Adrenal gland (tissue), 12 donors: ENCODE data around the gene OR12D2. TPM values are rescaled to one million over a fixed set of nuclear protein-coding genes. Genes with fewer than 3 reads are reported as not detected.

Experiments
- DNase-seq, 7 donors: peaks; one replicate each; pipeline ENCODE4 v3.0.0-alpha.2; 2019 to 2020
- H3K27ac ChIP-seq, 5 donors: fragments of 200-600 bp; sonication (generic) in 4 of 5; 1 replicate in 3 of 5; 2 replicates in 2 of 5; pipeline versions ENCODE4 v1.5.1 to v1.8.0; 2016 to 2020; ENCODE audit warnings: mild to moderate bottlenecking in 1 of 5
- H3K27me3 ChIP-seq: fragments of 200-600 bp; 2 replicates; pipeline ENCODE4 v1.8.0; 2021
- H3K36me3 ChIP-seq, 2 donors: fragments of 200-600 bp; replicated peaks in 1 of 2; 1 replicate in 1 of 2; 2 replicates in 1 of 2; pipeline versions ENCODE4 v1.5.1 to v1.8.0; 2018 to 2022
- H3K4me1 ChIP-seq, 2 donors: fragments of 200-600 bp; replicated peaks in 1 of 2; 1 replicate in 1 of 2; 2 replicates in 1 of 2; pipeline versions ENCODE4 v1.5.1 to v1.8.0; 2018 to 2021
- H3K4me3 ChIP-seq, 4 donors: fragments of 200-600 bp; sonication (generic) in 3 of 4; one replicate each; pipeline ENCODE4 v1.5.1; 2016 to 2018
- H3K9me3 ChIP-seq, 3 donors: fragments of 200-600 bp; sonication (generic) in 1 of 3; replicated peaks in 1 of 3; 1 replicate in 2 of 3; 2 replicates in 1 of 3; pipeline versions ENCODE4 v1.5.1 to v1.8.0; 2016 to 2021
- POLR2A ChIP-seq, 2 donors: fragments of 450-650 bp; IDR thresholded peaks; one replicate each; pipeline ENCODE4 v1.6.1; 2017; ENCODE audit warnings: antibody characterized with exemption in 2 of 2, mild to moderate bottlenecking in 2 of 2, moderate library complexity in 1 of 2
- WGBS, 4 donors: extraction: QIAGEN DNeasy Blood & Tissue Kit in 2 of 4; methylation state at CpG; one replicate each; pipeline versions ENCODE4 v1.1.5 to v1.1.7; 2013 to 2017; 5-methylcytosine and 5-hydroxymethylcytosine counted together
- intact Hi-C, 2 donors: fragments of 100-400 bp; cut with DNase I; formaldehyde crosslinking; loops; one replicate each; pipeline versions ENCODE4 v1.14.1 to v1.15.0; 2022 to 2023
- polyA plus RNA-seq, 3 donors: library from polyadenylated mRNA; stranded (reverse); fragments of 200-250 nt in 2 of 3; fragments of 350-450 nt in 1 of 3; fragmentation: Illumina TruSeq in 1 of 3; extraction: RNeasy Lipid Tissue Mini Kit (QIAGEN cat#74804) in 1 of 3; gene quantifications; one replicate each; pipeline ENCODE4 v1.2.3, GENCODE V29; 2013 to 2014
- total RNA-seq, 9 donors: library from RNA; depleted of rRNA in 4 of 9; stranded (reverse); fragments of >200 nt in 4 of 9; fragments of 120-200 nt in 1 of 9; fragmentation: NEBNext Ultra II Directional in 1 of 9; extraction: Animal tissue kit (Norgen Biotek cat#: 25700) in 1 of 9; gene quantifications; one replicate each; pipeline versions ENCODE4 v1.1.0 to v1.2.4, GENCODE V29; 2013 to 2023
- TF ChIP-seq, protein P1 (sequence below), 6 experiments: fragments of 450-650 bp in 4 of 6; fragments of 200-600 bp in 2 of 6; sonication (generic) in 1 of 6; IDR thresholded peaks; 1 replicate in 5 of 6; 2 replicates in 1 of 6; pipeline versions ENCODE4 v1.5.1 to v1.8.0; 2016 to 2021; ENCODE audit warnings: antibody characterized with exemption in 6 of 6, mild to moderate bottlenecking in 2 of 6, moderate library complexity in 1 of 6
- donor health status: healthy with polysubstance abuse.
- donor health status: Bipolar disorder and iron deficiency.
- donor health status: DM: yes; HTN: yes; CAD: no.
- donor health status: DM: no; HTN: no; CAD: no.
- donor health status: DM: no; HTN: no; CAD: no.
- donor health status: DM: yes; HTN: yes; CAD: no.

The OR12D2 gene
- total and polyA plus RNA-seq, 12 donors, result not detected

DNA sequence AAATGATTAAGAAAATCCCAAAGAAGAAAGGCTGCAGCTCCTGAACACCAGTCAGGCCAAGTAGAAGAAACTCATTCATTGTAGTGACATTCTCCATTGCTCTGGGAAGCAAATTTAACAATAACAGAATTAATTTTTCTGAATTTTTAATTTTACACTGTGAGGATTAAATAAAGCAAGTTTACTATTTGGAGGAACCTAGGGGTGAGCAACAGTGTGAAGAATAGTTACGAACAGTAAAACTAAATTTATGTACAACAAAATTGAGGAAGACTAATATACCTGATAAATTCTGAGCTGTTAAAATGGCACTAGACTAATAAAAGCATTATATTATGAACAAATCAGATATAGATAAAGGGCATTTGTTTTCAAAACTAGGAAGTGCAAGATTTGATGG, 20.2 kb upstream of the OR12D2 start, which contains the start of gene OR12D3:
TSS of gene OR12D3 (minus strand) at position 101 of the 400 bp plus-strand sequence. CDS start at position 97, 4 bp downstream.
- Histone ChIP-seq H3K4me3 (no peak within 1 kb of the TSS), H3K36me3 (no peaks in the 10 kb centered on the region), H3K9me3 (no peaks in the 10 kb centered on the region), H3K4me1 (no peaks in the 10 kb centered on the region), H3K27me3 (peaks cover 7% of the 10 kb centered on the region), H3K27ac (no peak within 1 kb of the TSS)
- intact Hi-C loops, result no loop called here
- TF ChIP-seq, protein P1, sequence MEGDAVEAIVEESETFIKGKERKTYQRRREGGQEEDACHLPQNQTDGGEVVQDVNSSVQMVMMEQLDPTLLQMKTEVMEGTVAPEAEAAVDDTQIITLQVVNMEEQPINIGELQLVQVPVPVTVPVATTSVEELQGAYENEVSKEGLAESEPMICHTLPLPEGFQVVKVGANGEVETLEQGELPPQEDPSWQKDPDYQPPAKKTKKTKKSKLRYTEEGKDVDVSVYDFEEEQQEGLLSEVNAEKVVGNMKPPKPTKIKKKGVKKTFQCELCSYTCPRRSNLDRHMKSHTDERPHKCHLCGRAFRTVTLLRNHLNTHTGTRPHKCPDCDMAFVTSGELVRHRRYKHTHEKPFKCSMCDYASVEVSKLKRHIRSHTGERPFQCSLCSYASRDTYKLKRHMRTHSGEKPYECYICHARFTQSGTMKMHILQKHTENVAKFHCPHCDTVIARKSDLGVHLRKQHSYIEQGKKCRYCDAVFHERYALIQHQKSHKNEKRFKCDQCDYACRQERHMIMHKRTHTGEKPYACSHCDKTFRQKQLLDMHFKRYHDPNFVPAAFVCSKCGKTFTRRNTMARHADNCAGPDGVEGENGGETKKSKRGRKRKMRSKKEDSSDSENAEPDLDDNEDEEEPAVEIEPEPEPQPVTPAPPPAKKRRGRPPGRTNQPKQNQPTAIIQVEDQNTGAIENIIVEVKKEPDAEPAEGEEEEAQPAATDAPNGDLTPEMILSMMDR (IDR thresholded peaks at IDR 0.05), result no peak
- TF ChIP-seq POLR2A (IDR thresholded peaks at IDR 0.05), result no peak
- 81 to 97% (median 86%) methylated on average over 1 of the region's 1 CpG for WGBS, 4 donors
- no peak for DNase-seq

DNA sequence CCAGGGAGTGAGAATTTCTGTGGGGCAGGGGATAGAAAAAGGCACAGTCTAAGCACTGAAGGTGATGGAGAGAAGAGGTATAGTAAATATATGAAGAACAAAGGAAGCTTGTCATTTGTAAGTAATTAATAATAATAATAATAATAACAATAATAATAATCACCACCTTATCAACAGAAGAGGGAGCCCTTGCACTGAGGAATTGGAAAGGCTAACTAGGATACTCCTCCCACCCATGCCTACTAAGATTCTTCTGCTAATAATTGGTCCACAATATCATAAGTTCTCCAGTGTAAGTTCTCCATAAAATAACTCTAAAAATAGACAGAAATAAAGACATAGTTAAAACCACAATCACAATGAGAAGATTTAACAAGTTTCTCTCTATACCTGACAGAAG, 19.4 kb upstream of the OR12D2 start:
- no peak for DNase-seq
- intact Hi-C loops, result no loop called here
- TF ChIP-seq, protein P1 (IDR thresholded peaks at IDR 0.05), result no peak
- no peak for TF ChIP-seq POLR2A (IDR thresholded peaks at IDR 0.05)
- Histone ChIP-seq H3K4me1 (no peaks in the 10 kb centered on the region), H3K27ac (no peak overlapping the region), H3K27me3 (peaks cover 7% of the 10 kb centered on the region), H3K9me3 (no peaks in the 10 kb centered on the region), H3K36me3 (no peaks in the 10 kb centered on the region), H3K4me3 (no peak overlapping the region)

GRCh38 chr6:29388533-29388932, 6.9 kb upstream of the OR12D2 start:
- Histone ChIP-seq H3K9me3 (no peaks in the 10 kb centered on the region), H3K27me3 (peaks cover 5% of the 10 kb centered on the region), H3K4me1 (no peaks in the 10 kb centered on the region), H3K36me3 (no peaks in the 10 kb centered on the region), H3K4me3 (no peak overlapping the region), H3K27ac (no peak overlapping the region)
- TF ChIP-seq POLR2A (IDR thresholded peaks at IDR 0.05), result no peak
- TF ChIP-seq, protein P1 (IDR thresholded peaks at IDR 0.05), result no peak
- DNase-seq, result no peak
- intact Hi-C loops, result no loop called here
- WGBS, 4 donors, result 28 to 60% (median 52%) methylated on average over 4 of the region's 4 CpGs

GRCh38 chr6:29399525-29399924, 4.1 kb downstream of the OR12D2 start:
- no peaks in the 10 kb centered on the region for H3K4me1 ChIP-seq

More at GRCh38 chr6:29399525-29399924, 4.1 kb downstream of the OR12D2 start:
- WGBS, 4 donors, result 49 to 77% (median 66%) methylated on average over 2 of the region's 2 CpGs
- Histone ChIP-seq H3K9me3 (no peaks in the 10 kb centered on the region), H3K4me3 (no peak overlapping the region), H3K27ac (no peak overlapping the region), H3K27me3 (no peaks in the 10 kb centered on the region), H3K36me3 (no peaks in the 10 kb centered on the region)
- TF ChIP-seq, protein P1 (IDR thresholded peaks at IDR 0.05), result no peak
- no peak for TF ChIP-seq POLR2A (IDR thresholded peaks at IDR 0.05)
- DNase-seq, result no peak
- intact Hi-C loops, result no loop called here
